Hematopoietic multipotent progenitor cell treated with erythropoietin and hydrocortisone succinate and interleukin-3 and kit ligand, for 17 days (in vitro differentiated cells): Measurements from ENCODE around the gene AUP1.
A peak's percentile ranks its signal among the peaks of the same experiment; 100 is the strongest.

Experiments
- DNase-seq: peaks from one replicate; pipeline ENCODE4 v3.0.0-alpha.2; 2015; ENCODE audit warnings: low spot score

AUP1 gene

GRCh38 chr2:74535440-74535965 is 6.0 kb upstream of the AUP1 start:
- DNase-seq, result no peak

GRCh38 chr2:74534411-74534810 is 4.9 kb upstream of the AUP1 start:
- DNase-seq, result no peak

- DNase-seq, result no peak
Measured at GRCh38 chr2:74533464-74533863, 4.0 kb upstream of the AUP1 start.

GRCh38 chr2:74532222-74532621 is 2.7 kb upstream of the AUP1 start:
- DNase-seq, result peak; percentile 79

GRCh38 chr2:74531666-74532065 is 2.2 kb upstream of the AUP1 start:
- DNase-seq, result no peak

- DNase-seq, result peak; percentile 83
Measured at GRCh38 chr2:74530239-74531187, 1.0 kb upstream of the AUP1 start.

- DNase-seq, result no peak
Measured at GRCh38 chr2:74528600-74529356, 728 bp downstream of the AUP1 start.

GRCh38 chr2:74527741-74528140 is 1.8 kb downstream of the AUP1 start:
- DNase-seq, result no peak

GRCh38 chr2:74526649-74527230 is 2.8 kb downstream of the AUP1 start:
- no peak for DNase-seq

- DNase-seq, result peak; percentile 28
Measured at GRCh38 chr2:74525717-74526648, 3.5 kb downstream of the AUP1 start, which contains the start of gene DQX1. Gene DQX1 (minus strand): TSS chr2:74526231. CDS start chr2:74525729, 502 bp downstream.

- DNase-seq, result no peak
Measured at GRCh38 chr2:74524955-74525716, 4.4 kb downstream of the AUP1 start.

GRCh38 chr2:74524005-74524404 is 5.5 kb downstream of the AUP1 start:
- no peak for DNase-seq

- no peak for DNase-seq
Measured at GRCh38 chr2:74522516-74522915, 7.0 kb downstream of the AUP1 start.

- no peak for DNase-seq
Measured at GRCh38 chr2:74516650-74517049, 12.9 kb downstream of the AUP1 start.

GRCh38 chr2:74515981-74516633 is 13.4 kb downstream of the AUP1 start:
- peak; percentile 51 for DNase-seq

- DNase-seq, result no peak
Measured at GRCh38 chr2:74515271-74515980, 14.1 kb downstream of the AUP1 start.

GRCh38 chr2:74514368-74515270 is 14.9 kb downstream of the AUP1 start, which contains the start of gene TLX2:
Gene TLX2 (plus strand): TSS chr2:74514450. CDS start chr2:74514807, 357 bp downstream.
- no peak for DNase-seq
